GM21367 (cell line): Measurements from ENCODE around the gene ASXL3.
A peak's percentile ranks its signal among the peaks of the same experiment; 100 is the strongest.

Experiments
- ATAC-seq: cut with Tn5 transposase; IDR thresholded peaks from one replicate; pipeline ENCODE4 v1.9.1; 2021; ENCODE audit not compliant: unreplicated experiment

The ASXL3 gene

DNA sequence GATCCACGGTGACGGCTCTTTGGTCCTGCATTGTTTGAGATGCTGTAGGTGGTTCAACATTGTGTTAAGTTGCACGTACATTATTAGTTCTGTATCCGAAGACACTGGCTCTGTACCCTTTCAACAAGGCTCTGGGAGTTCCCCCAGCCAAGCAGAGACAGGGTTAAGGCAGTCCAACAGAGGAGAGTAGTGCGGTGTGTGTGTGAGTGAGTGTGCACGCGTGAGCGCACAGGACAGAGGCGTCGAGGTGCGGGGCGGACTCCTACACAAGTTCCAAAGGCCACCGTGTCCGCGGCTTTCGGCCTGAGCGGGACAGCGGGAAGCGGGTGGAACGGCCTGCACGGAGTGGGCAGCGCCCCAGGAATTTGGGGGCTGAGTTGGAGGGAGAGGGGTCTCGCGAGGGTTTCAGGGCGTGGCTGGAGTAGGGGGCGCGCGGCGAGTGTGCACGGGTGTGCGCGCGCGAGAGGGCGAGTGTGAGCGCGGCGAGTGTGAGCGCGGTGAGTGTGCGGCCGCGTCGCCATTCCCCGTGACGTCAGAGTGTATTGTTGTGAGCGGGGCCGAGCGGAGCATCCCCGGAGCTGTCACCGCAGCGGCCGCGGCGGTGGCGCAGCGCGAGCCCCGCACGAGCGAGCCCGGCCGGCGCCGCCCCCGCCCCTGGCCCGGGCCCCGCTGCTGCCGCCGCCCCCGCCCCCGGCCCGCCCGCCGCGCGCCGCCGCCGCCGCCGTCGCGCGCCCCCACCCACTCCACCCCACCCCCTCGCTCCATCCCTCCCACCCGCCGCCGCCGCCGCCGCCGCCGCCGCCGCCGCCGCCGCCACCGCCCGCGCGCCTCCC is at the start of gene ASXL3:
TSS of gene ASXL3 (plus strand) at position 535 of the 833 bp plus-strand sequence. CDS start 413 bp downstream, outside the sequence.
- no peak for ATAC-seq

DNA sequence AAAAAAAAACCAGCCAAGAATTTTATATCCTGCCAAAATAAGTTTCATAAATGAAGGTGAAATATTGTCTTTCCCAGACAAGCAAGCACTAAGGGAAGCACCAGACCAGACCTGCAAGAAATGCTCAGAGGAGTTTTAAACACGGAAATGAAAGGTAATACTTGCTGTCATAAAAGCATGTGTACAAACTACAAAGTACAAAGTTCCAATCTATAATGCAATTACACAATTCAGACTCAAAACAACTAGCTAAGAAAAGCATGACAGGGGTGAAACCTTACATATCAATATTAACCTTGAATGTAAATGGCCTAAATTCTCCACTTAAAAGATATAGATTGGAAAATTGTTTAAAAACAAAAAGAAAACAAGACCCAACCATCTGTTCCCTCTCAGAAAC is 45.0 kb upstream of the ASXL3 start:
- no peak for ATAC-seq

DNA sequence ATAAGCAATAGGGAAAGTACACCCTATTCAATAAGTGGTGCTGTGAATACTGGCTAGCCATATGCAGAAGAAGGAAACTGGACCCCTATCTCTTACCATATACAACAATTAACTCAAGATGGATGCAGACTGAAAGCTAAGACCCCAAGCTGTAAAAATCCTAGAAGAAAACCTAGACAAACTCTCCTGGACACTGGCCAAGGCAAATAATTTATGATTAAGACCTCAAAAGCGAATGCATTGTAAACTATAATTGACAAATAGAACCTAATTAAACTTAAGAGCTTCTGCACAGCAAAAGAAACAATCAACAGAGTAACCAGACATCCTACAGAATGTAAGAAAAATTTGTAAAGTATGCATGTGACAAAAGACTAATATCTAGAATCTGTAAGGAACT is 41.1 kb upstream of the ASXL3 start:
- ATAC-seq: no peak

DNA sequence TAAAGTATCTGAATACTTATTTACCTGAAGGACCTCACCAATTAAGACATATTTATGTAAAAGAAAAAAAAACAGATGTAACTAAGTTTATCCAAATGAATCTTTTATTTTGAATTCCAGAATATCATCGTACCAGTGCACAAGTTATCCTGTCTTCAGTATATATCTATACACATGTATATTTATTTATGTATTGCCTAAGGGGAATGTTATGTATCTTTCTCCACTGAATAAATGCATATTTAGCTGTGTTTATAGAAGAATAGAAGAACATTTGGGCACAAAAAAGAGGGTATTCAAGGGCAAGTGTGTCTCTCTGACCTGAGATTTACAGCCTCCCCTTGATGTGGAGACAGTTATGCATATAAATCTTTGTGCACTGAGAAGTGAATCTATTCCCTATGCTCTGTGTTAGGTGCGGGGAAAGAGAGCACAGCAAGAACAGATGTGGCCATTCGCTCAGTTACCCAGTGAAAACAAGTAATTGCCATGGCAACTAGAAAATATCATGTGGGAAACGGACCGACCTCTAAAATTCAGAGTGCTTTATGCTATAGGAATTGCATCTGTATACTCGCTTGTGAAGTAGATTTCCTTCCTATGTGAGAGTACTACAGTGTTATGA is 39.5 kb upstream of the ASXL3 start:
- ATAC-seq: no peak

DNA sequence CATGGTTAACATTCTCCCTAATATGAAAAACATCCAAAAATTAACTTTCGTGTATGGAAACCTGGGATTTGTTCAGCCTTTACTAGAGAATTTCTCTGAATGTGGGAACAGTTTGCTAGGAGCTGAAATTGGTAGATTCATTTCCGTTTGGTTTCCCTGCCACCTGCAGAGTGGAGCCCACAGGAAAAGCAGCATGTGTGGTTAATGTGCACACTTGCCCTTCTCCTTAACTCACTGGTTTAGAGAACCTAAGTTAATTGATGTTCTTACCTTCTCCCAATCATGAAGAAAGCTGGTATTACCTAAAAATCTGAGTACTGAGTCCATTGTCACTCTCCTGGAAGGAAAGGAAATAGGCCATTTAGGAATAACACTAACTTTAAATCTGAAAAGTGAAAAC is 37.6 kb upstream of the ASXL3 start:
- no peak for ATAC-seq

DNA sequence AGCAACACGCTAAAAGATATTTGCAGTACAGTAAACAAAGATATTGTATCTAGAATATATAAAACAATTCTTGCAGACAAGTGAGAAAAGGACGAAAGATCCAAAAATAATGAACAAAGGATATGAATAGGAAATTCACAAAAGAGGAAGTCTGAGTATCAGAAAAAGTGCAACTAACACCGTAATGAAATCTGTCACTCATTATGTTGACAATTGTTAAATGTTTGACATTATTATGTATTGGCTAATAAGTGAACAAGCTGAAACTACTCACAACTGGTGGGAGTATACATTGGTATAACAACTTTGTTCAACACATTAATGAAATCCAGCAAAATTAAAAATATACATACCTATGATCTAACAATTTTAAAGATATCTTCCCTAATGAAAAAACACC is 36.7 kb upstream of the ASXL3 start:
- ATAC-seq: no peak

DNA sequence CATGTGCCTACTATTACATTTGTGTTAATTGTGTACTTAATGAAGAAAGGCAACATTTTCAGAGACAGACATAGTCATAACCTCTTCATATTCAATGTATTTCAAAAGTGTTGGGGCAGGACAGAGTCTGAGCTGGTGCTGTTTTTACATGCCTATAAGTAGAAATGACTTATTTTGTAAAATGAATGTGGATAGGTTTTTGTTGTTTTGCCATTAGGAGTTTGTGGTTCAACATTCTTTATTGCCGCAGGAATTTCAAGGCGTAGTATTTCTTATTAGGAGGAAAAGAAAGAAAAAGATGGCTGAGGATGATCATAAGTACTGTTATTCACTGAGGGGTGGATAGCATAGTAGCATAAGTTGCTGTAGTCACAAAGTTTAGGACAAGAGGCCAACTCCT is 21.2 kb upstream of the ASXL3 start:
- ATAC-seq: no peak

DNA sequence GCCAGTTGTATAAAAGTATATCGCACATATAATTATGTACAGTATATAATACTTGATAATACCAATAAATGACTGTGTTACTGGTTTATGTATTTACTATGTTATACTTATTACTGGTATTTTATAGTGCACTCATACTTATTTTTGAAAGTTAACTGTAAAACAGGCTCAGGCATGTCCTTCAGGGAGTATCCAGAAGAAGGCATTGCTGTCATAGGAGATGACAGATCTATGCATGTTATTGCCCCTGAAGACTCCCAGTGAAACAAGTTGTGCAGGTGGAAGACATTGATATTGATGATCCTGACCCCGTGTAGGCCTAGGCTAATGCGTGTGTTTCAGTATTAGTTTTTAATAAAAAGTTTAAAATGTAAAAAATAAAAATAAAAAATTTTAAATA is 20.3 kb upstream of the ASXL3 start:
- no peak for ATAC-seq

DNA sequence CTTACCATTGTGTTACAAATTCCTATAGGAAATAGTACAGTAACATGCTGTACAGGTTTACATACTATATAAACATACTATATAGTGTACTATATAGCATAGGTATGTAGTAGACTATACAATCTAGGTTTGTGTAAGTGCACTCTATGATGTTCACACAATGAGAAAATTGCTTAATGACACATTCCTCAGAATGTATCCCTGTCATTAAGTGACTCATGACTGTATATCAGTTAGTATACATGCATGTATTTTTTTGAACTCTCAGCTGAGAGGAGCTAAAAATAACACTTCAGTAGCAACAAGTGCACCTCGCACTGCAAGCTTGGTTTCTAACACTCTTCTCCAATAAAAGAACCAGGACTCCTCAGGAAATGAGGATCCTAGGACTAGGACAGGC is 19.5 kb upstream of the ASXL3 start:
- ATAC-seq: no peak

DNA sequence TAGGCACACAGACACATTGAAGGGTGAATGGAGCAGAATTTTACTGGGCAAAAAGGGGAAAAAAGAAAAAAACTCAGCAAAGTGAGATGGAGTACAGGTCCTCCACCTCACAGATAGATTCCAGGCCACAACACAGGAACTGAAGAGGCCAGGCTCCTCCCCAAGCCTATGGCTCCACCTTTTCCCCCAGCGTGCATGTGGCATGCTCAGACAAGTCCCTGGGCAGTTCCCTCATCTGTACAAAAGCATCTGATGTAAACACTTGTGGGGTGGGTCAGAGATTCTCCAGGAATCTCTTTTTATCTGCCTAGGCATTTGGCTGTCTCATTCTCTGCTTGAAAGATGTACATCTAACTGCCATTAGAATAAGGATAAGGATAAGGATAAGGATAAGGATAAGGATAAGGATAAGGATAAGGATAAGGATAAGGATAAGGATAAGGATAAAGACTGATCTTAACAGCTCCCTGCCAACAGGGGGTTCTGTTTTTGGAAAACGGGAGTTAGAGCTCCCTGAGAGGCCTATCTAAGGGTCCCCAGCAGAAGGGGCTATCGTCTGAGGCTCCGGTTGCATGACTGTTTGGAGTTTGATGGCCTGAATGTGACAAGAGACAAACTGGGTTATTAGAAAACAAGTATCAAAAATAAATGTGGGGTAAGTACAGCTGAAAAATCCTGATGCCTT is 17.2 kb upstream of the ASXL3 start:
- ATAC-seq: peak; percentile 87

DNA sequence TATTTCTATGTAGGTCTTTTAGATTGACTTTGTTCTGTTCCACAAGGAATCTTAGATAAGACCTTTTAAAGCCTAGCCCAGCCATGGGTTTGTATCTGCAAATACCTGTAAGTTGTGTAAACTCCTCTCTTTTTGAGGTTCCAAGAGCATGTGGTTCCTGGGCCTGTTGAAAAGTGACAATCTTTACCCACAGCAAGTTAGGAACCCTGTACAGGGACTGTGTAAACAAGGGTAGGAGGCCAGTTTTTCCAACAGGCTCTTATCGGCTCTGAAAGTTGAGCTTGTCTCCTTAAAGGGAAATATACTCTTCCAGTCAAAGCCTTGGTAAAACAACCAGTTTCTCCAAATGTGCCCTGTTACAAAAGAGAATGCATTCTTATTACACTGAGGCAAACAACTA is 15.3 kb upstream of the ASXL3 start:
- ATAC-seq: no peak

DNA sequence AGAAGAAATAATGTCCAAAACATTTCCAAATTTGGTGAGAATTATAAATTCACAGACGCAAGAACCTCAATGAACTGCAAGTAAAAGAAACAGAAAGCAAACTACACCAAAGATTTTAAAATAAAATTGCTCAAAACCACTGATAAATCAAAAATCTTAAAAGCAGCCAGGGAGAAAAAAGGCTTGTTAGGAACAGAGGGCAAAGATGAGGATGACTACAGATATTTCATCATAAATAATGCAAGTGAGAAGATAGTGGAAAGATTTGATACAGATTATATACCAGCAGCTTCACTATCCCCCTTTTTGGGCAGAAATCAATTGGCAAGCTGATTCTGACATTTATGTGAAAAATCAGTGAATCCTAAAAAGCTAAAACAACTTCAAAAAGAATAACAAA is 10.3 kb upstream of the ASXL3 start:
- no peak for ATAC-seq

DNA sequence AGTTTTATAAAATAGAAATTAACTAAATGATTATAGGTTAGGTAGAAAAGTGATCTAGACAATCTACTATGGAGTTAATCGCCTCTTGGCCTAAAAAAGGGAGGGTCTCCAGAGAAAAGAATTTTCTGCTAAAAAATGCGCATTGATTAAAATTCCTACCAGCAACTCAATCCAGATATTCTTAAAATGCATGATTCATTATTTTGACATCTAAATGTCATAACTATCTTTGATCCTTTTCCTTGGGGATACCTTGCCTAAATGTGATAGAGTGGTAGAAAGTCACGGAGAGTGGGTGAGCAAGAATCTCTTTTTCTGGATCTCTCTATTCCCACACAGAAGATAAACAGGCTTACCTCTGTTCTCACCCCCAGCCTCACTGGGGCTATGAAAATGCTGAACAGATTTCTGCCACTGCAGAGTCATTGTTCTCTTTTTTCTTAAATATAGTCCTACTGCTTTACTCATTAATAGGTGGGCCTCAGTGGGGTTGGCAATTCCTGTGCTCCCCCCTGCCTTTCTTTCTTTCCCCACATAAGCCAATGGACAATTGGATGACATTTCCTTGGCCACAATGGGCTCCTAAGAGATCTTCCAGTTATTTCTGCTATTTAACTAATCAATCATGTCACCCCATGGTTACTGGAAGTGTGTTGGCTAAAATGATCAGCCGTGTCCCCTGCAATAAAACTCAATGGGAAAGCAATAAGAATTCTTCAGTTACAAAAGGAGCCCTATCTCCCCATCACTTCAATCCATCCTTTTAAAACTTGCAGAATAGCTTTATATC is 5.8 kb upstream of the ASXL3 start:
- ATAC-seq: no peak

DNA sequence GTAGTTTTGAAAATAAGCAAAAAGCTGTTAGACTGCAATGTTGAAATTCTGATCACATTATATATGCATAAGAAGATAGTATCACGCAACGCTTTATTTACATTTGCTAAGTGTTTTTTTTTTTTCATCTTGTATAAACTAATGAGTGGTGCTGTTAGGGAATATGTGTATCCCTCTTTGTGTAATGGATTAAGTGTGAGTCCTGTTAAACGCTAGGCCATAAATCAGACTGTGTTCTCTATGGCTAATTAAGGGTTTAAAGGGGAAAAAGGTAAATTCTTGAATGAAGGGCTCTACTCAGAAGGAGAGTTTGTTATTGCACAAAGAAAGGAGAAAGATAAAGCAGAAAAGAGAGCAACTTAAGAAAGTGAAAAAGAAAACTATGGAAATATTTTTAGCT is 4.8 kb upstream of the ASXL3 start:
- ATAC-seq: no peak

DNA sequence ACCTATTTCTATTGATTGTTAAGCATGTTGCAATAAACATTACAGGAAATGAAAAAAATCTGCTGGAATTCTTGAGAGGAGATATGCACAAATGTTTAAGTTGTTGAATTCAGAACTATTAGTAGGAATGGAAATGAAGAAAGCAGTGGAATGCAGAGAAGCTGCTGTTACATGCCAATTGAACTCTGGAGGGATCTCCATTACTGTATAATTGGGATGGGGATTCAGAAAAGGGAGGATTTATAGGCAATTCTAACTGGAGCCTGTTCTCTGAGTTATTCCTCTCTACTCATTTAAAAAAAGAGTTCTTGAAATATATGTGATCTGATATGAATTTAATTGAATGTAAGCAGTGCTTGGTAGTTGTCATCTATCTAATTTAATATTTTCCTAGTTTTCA is 2.6 kb upstream of the ASXL3 start:
- ATAC-seq: no peak

DNA sequence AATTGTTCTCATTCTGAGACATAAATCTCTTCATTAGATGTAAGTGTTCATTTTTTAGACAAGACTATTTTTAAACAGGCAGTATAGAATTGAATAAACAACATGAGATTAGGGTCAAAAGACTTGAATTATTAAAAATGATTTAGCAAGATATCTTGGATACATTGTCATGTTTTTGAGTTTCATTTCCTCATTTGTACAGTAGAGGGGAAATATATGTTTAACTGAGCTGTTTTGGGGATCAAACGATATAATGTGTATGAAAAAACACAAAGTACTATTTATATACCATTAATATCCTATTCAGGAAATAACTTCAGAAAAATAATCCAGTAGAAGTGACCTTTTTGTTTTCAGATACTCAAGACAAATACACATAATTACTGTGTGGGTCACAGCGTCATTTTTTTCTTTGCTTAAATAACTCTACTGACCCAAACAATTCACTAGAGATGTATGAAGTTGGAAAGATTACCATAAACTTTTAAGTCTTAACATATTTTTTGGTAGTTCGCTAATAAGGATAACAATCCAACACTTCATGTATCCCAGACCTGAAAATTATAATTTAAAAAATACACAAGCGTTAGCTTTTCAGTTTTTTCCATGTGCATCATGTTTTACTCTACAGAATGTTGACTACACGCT is 896 bp upstream of the ASXL3 start:
- ATAC-seq: no peak

DNA sequence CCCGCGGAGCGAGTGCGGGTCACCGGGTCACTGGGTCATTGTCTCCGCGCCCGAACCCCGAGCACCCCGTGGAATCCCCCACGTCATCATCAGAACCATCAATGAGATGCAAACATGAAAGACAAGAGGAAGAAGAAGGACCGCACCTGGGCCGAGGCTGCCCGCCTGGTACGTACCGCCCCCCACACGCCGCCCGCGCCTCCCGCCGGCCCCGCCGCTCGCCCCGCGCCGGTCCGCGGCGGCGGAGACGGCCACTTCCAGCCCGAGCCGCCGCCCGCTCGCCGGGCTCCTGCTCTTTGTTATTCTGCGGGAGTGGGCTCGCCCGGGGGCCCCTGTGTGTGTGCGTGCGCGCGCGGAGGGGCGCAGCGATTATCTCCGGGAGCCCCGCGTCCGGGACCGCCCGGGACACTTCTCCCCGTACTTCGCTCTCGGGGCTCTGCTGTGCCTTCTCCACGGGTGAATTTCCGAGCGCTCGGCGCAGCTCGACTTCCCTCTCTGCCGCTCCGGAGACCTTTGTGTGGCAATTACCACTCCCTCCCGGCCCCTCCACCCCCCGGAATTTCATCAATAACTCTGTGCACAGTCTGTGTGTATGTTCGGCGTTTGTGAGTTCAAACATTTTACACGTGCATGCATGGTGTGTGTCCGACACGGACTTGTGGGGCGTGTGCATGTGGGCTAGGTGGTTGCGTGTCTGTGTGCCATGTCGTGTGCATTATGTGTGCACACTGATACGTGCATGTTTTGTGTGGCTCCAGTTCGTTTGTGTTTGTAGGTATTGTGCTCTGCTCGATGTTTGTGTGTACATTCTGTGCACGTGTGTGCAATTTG is 714 bp downstream of the ASXL3 start:
- ATAC-seq: no peak

DNA sequence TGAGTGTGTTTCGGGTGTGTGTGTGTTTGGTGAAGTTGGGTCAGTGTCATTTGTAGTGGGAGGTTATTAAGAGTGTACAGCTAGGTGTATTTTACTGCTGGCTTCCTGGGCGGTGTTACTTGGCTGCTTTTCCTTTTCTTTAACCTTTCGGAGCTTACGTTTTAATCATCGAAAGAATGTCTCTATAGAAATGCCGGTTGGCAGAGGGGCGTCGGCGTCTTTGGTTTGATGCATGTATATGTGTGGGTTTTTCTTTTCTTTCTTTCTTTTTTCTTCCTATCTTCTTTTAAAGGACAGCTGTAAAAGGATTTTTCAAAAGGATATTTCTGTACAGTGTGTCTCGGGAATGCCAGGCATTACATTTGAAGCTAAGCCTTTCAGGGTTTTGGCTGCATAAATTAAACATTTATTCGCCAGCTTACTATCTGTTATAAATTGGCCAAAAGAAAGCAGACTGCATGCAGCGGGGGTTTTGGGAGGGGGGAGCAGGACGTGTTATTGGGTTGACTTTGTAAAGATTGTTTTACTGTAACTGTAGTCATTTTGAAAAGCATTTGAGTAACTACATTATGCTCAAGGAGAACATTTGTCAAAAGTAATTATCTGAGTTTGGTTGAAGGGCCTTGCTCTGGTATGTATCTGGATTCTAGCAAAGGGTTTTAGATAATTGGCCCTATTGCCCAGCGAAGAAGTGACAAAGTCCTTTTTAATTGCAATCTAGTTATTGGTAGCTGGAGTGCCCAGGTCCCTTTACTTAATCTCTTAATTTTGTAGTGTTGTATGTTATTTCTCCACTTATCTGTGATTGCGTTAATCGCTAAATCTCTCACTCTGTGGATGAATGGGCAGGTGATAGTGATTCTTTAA is 1.6 kb downstream of the ASXL3 start:
- ATAC-seq: no peak

DNA sequence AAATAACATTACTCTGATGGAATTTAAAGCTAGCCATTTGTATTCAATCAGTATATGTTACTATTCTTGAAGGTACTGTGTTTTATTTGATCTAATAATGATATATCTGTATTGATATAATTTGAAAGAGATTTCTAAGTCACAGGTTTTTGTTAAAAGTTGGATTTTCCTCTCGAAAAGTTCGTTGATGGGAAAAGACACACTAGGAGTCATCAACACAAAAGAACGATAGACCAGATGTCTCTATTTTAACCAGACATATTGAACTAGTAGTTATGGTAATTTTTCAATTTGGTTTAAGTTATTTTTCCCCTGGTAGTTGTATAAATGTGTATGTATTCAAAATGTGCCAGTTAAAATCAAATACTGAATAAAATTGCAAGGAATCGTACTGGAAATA is 2.5 kb downstream of the ASXL3 start:
- ATAC-seq: no peak
